GM23338 (cell line): ENCODE measurements around the gene ABCC5. TPM values are rescaled to one million over a fixed set of nuclear protein-coding genes. Genes with fewer than 3 reads are reported as not detected.

Experiments
- ATAC-seq: fragments of 200-7000 bp; cut with Tn5 transposase; 3 replicates; pipeline ENCODE4 v1.9.1; 2020
- DNase-seq: peaks from one replicate; pipeline ENCODE4 v3.0.0-alpha.2; 2015; ENCODE audit warnings: low spot score
- H2AFZ ChIP-seq: fragments of 200-600 bp; sonication (generic); 2 replicates; pipeline ENCODE4 v1.8.0; 2016; ENCODE audit warnings: antibody characterized with exemption, mild to moderate bottlenecking, moderate library complexity
- H3F3A ChIP-seq: fragments of 200-600 bp; sonication (generic); replicated peaks from 2 replicates; pipeline ENCODE4 v1.8.0; 2017; ENCODE audit warnings: antibody characterized with exemption, mixed run types, low read depth
- H3K27ac ChIP-seq: fragments of 200-600 bp; sonication (generic); 2 replicates; pipeline ENCODE4 v1.6.1; 2016; ENCODE audit warnings: low read depth
- H3K27me3 ChIP-seq: fragments of 200-600 bp; sonication (generic); 2 replicates; pipeline ENCODE4 v1.8.0; 2016; ENCODE audit warnings: mild to moderate bottlenecking, mixed run types, moderate library complexity; ENCODE audit not compliant: insufficient read depth
- H3K36me3 ChIP-seq: fragments of 200-600 bp; sonication (generic); 2 replicates; pipeline ENCODE4 v1.8.0; 2016; ENCODE audit warnings: mild to moderate bottlenecking; ENCODE audit not compliant: insufficient read depth
- H3K4me1 ChIP-seq: fragments of 200-600 bp; sonication (generic); 2 replicates; pipeline ENCODE4 v1.8.0; 2016; ENCODE audit warnings: mild to moderate bottlenecking, moderate library complexity; ENCODE audit not compliant: insufficient read depth
- H3K4me2 ChIP-seq: fragments of 200-600 bp; sonication (generic); 2 replicates; pipeline ENCODE4 v1.7.1; 2017; ENCODE audit warnings: mixed run types
- H3K4me3 ChIP-seq: fragments of 200-600 bp; sonication (generic); 2 replicates; pipeline ENCODE4 v1.6.1; 2016; ENCODE audit warnings: mixed run types
- H3K79me2 ChIP-seq: fragments of 200-600 bp; sonication (generic); replicated peaks from 2 replicates; pipeline ENCODE4 v1.8.0; 2017; ENCODE audit warnings: mild to moderate bottlenecking; ENCODE audit not compliant: insufficient read depth
- H3K9me2 ChIP-seq: fragments of 200-600 bp; sonication (generic); 2 replicates; pipeline ENCODE4 v1.8.0; 2017; ENCODE audit not compliant: insufficient read depth
- H4K20me1 ChIP-seq: fragments of 200-600 bp; sonication (generic); replicated peaks from 2 replicates; pipeline ENCODE4 v1.8.0; 2017; ENCODE audit warnings: mild to moderate bottlenecking; ENCODE audit not compliant: insufficient read depth
- H3K27ac Mint-ChIP-seq: 2 replicates; pipeline ENCODE4 v1.8.0; 2020; ENCODE audit warnings: inconsistent platforms, mild to moderate bottlenecking, moderate library complexity, mixed read lengths
- H3K27me3 Mint-ChIP-seq: 3 replicates; pipeline ENCODE4 v1.8.0; 2022; ENCODE audit warnings: low read depth, mild to moderate bottlenecking, moderate library complexity, mixed read lengths, inconsistent platforms; ENCODE audit not compliant: insufficient read depth, poor library complexity
- H3K36me3 Mint-ChIP-seq: 3 replicates; pipeline ENCODE4 v1.8.0; 2021; ENCODE audit warnings: low read depth, mild to moderate bottlenecking, inconsistent platforms, moderate library complexity, mixed read lengths
- H3K4me1 Mint-ChIP-seq: 3 replicates; pipeline ENCODE4 v1.8.0; 2020; ENCODE audit warnings: mild to moderate bottlenecking, inconsistent platforms, mixed read lengths
- H3K4me3 Mint-ChIP-seq: 3 replicates; pipeline ENCODE4 v1.8.0; 2021; ENCODE audit warnings: moderate library complexity, mild to moderate bottlenecking, inconsistent platforms, mixed read lengths
- H3K9me3 Mint-ChIP-seq: 3 replicates; pipeline ENCODE4 v1.8.0; 2020; ENCODE audit warnings: moderate library complexity, mild to moderate bottlenecking, inconsistent platforms, mixed read lengths
- CREB1 ChIP-seq: fragments of 250-450 bp; sonication (Bioruptor Pico); IDR thresholded peaks from 2 replicates; pipeline ENCODE4 v1.5.0; 2020; ENCODE audit warnings: low read depth, mild to moderate bottlenecking, moderate library complexity
- EZH2 ChIP-seq: fragments of 200-600 bp; sonication (generic); IDR thresholded peaks from one replicate; pipeline ENCODE4 v1.8.0; 2017; ENCODE audit warnings: antibody characterized with exemption, mild to moderate bottlenecking, low read depth; ENCODE audit not compliant: unreplicated experiment
- EZH2phosphoT487 ChIP-seq: fragments of 200-600 bp; sonication (generic); IDR thresholded peaks from one replicate; pipeline ENCODE4 v1.8.1; 2018; ENCODE audit warnings: antibody characterized with exemption; ENCODE audit not compliant: unreplicated experiment
- JUNB ChIP-seq: IDR thresholded peaks from one replicate; pipeline ENCODE4 v1.6.1; 2016; ENCODE audit warnings: antibody characterized with exemption; ENCODE audit not compliant: unreplicated experiment
- NANOG ChIP-seq: IDR thresholded peaks from 2 replicates; pipeline ENCODE4 v1.6.1; 2016; ENCODE audit warnings: antibody characterized with exemption, borderline replicate concordance
- POLR2AphosphoS5 ChIP-seq: IDR thresholded peaks from 2 replicates; pipeline ENCODE4 v1.6.1; 2016; ENCODE audit warnings: antibody characterized with exemption, low read depth
- ZNF114 ChIP-seq: fragments of 250-450 bp; sonication (Bioruptor Pico); IDR thresholded peaks from 2 replicates; pipeline ENCODE4 v1.5.0; 2020; ENCODE audit warnings: mild to moderate bottlenecking, moderate library complexity
- ZNF331 ChIP-seq: fragments of 250-450 bp; sonication (Bioruptor Pico); IDR thresholded peaks from 2 replicates; pipeline ENCODE4 v1.5.0; 2020; ENCODE audit warnings: low read depth, mild to moderate bottlenecking, moderate library complexity
- polyA plus RNA-seq: library from polyadenylated mRNA; unstranded; fragments of >200 nt; fragmentation: Nextera tagmentation; extraction: Ambion mirVana; gene quantifications from 2 replicates; pipeline ENCODE4 v1.2.1, GENCODE V29; 2016
- total RNA-seq: library from RNA; depleted of rRNA; stranded (reverse); fragments of >200 nt; shearing (Covaris generic); gene quantifications from 2 replicates; pipeline ENCODE4 v1.2.3, GENCODE V29; 2014
- TF ChIP-seq, protein P1 (sequence below), 2 experiments: fragments of 200-600 bp in 1 of 2; sonication (generic) in 1 of 2; conservative IDR thresholded peaks; 2 replicates each; pipeline versions ENCODE4 v1.5.1 to v1.6.1; 2016 to 2017; ENCODE audit warnings: antibody characterized with exemption in 2 of 2, low read depth in 2 of 2, mild to moderate bottlenecking in 2 of 2, moderate library complexity in 1 of 2
- TF ChIP-seq, protein P2 (sequence below): IDR thresholded peaks from one replicate; pipeline ENCODE4 v1.6.1; 2018; ENCODE audit warnings: antibody characterized with exemption; ENCODE audit not compliant: unreplicated experiment
- TF ChIP-seq, protein P3 (sequence below): IDR thresholded peaks from 2 replicates; pipeline ENCODE4 v1.6.1; 2016; ENCODE audit warnings: antibody characterized with exemption
- TF ChIP-seq, protein P4 (sequence below): fragments of 250-450 bp; sonication (Bioruptor Pico); IDR thresholded peaks from 2 replicates; pipeline ENCODE4 v1.5.0; 2020; ENCODE audit warnings: mild to moderate bottlenecking, moderate library complexity

The ABCC5 gene
- total and polyA plus RNA-seq, 2 experiments from 2014 or later = 14.0 to 39.9 TPM

DNA sequence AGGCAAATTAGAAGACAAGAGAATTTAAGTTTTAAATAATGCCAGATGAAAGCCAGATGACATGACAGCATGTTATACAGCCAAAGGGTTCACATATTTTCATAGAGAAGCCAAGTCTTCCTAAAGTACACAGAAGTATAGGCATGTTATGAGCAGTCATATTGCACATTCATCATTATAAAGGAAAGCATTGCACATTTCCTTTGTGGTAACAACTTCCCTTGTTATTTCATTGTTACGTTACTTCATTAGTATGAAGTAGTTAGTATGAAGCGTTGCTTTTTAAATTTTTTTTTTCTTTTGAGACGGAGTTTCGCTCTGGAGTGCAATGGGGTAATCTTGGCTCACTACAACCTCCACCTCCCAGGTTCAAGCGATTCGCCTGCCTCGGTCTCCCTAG is 4.6 kb upstream of the ABCC5 start (continued):
- TF ChIP-seq, protein P1, sequence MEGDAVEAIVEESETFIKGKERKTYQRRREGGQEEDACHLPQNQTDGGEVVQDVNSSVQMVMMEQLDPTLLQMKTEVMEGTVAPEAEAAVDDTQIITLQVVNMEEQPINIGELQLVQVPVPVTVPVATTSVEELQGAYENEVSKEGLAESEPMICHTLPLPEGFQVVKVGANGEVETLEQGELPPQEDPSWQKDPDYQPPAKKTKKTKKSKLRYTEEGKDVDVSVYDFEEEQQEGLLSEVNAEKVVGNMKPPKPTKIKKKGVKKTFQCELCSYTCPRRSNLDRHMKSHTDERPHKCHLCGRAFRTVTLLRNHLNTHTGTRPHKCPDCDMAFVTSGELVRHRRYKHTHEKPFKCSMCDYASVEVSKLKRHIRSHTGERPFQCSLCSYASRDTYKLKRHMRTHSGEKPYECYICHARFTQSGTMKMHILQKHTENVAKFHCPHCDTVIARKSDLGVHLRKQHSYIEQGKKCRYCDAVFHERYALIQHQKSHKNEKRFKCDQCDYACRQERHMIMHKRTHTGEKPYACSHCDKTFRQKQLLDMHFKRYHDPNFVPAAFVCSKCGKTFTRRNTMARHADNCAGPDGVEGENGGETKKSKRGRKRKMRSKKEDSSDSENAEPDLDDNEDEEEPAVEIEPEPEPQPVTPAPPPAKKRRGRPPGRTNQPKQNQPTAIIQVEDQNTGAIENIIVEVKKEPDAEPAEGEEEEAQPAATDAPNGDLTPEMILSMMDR (conservative IDR thresholded peaks at IDR 0.05; ENCODE audit: low read depth in 2 of 2) = no peak
- no peak for TF ChIP-seq CREB1 (CRISPR knock-in tag)
- no peak for TF ChIP-seq EZH2phosphoT487
- no peak for TF ChIP-seq NANOG
- no peak for TF ChIP-seq ZNF331 (CRISPR knock-in tag)
- no peak for TF ChIP-seq JUNB
- TF ChIP-seq POLR2AphosphoS5 = no peak

DNA sequence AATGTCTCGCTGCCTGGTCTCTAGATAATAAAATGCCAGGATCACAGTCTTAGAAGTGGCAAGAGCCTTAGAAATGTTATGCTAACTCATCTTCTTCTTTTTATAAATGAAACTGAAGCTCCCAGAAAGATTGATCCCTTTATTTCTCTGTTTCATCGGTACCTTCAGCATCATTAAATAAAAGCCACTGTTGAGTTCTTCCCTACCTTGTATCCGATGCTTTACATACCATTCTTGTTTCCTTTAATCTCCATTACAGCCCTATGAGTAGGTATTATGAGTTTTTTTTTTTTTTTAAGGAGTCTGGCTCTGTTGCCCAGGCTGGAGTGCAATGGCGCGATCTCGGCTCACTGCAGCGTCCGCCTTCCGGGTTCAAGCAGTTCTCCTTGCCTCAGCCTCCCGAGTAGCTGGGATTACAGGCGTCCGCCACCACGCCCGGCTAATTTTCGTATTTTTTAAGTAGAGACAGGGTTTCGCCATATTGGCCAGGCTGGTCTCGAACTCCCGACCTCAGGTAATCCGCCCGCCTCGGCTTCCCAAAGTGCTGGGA is 815 bp upstream of the ABCC5 start:
- peaks cover 29% of the 10 kb centered on the region for H3K79me2 ChIP-seq
- H3K4me3 ChIP-seq = peak overlapping the region; percentile 98
- Mint-ChIP-seq H3K4me1 (peaks cover 18% of the 10 kb centered on the region), H3K4me3 (peak overlapping the region; percentile 99), H3K36me3 (peaks cover 7% of the 10 kb centered on the region), H3K27me3 (peaks cover 6% of the 10 kb centered on the region), H3K27ac (peak overlapping the region; percentile 98), H3K9me3 (no peaks in the 10 kb centered on the region)
- H3F3A ChIP-seq = no peaks in the 10 kb centered on the region
- H3K4me2 ChIP-seq = peak overlapping the region; percentile 84
- H3K27me3 ChIP-seq = no peaks in the 10 kb centered on the region
- peaks cover 11% of the 10 kb centered on the region for H3K4me1 ChIP-seq
- peak overlapping the region; percentile 64; the same call in 1 of the 2 replicates for H3K27ac ChIP-seq
- DNase-seq (no peak), ATAC-seq (no peak)
- peak overlapping the region; percentile 96 for H2AFZ ChIP-seq
- H3K36me3 ChIP-seq = no peaks in the 10 kb centered on the region
- H3K9me2 ChIP-seq = no peaks in the 10 kb centered on the region
- H4K20me1 ChIP-seq = peaks cover 9% of the 10 kb centered on the region; the same call in 1 of the 2 replicates
- TF ChIP-seq, protein P2, sequence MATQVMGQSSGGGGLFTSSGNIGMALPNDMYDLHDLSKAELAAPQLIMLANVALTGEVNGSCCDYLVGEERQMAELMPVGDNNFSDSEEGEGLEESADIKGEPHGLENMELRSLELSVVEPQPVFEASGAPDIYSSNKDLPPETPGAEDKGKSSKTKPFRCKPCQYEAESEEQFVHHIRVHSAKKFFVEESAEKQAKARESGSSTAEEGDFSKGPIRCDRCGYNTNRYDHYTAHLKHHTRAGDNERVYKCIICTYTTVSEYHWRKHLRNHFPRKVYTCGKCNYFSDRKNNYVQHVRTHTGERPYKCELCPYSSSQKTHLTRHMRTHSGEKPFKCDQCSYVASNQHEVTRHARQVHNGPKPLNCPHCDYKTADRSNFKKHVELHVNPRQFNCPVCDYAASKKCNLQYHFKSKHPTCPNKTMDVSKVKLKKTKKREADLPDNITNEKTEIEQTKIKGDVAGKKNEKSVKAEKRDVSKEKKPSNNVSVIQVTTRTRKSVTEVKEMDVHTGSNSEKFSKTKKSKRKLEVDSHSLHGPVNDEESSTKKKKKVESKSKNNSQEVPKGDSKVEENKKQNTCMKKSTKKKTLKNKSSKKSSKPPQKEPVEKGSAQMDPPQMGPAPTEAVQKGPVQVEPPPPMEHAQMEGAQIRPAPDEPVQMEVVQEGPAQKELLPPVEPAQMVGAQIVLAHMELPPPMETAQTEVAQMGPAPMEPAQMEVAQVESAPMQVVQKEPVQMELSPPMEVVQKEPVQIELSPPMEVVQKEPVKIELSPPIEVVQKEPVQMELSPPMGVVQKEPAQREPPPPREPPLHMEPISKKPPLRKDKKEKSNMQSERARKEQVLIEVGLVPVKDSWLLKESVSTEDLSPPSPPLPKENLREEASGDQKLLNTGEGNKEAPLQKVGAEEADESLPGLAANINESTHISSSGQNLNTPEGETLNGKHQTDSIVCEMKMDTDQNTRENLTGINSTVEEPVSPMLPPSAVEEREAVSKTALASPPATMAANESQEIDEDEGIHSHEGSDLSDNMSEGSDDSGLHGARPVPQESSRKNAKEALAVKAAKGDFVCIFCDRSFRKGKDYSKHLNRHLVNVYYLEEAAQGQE = no peak
- TF ChIP-seq ZNF114 = no peak
- TF ChIP-seq, protein P3, sequence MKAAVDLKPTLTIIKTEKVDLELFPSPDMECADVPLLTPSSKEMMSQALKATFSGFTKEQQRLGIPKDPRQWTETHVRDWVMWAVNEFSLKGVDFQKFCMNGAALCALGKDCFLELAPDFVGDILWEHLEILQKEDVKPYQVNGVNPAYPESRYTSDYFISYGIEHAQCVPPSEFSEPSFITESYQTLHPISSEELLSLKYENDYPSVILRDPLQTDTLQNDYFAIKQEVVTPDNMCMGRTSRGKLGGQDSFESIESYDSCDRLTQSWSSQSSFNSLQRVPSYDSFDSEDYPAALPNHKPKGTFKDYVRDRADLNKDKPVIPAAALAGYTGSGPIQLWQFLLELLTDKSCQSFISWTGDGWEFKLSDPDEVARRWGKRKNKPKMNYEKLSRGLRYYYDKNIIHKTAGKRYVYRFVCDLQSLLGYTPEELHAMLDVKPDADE = no peak
- TF ChIP-seq JUNB = no peak
- no peak for TF ChIP-seq EZH2phosphoT487
- TF ChIP-seq CREB1 (CRISPR knock-in tag) = no peak
- no peak for TF ChIP-seq ZNF331 (CRISPR knock-in tag)
- TF ChIP-seq, protein P4, sequence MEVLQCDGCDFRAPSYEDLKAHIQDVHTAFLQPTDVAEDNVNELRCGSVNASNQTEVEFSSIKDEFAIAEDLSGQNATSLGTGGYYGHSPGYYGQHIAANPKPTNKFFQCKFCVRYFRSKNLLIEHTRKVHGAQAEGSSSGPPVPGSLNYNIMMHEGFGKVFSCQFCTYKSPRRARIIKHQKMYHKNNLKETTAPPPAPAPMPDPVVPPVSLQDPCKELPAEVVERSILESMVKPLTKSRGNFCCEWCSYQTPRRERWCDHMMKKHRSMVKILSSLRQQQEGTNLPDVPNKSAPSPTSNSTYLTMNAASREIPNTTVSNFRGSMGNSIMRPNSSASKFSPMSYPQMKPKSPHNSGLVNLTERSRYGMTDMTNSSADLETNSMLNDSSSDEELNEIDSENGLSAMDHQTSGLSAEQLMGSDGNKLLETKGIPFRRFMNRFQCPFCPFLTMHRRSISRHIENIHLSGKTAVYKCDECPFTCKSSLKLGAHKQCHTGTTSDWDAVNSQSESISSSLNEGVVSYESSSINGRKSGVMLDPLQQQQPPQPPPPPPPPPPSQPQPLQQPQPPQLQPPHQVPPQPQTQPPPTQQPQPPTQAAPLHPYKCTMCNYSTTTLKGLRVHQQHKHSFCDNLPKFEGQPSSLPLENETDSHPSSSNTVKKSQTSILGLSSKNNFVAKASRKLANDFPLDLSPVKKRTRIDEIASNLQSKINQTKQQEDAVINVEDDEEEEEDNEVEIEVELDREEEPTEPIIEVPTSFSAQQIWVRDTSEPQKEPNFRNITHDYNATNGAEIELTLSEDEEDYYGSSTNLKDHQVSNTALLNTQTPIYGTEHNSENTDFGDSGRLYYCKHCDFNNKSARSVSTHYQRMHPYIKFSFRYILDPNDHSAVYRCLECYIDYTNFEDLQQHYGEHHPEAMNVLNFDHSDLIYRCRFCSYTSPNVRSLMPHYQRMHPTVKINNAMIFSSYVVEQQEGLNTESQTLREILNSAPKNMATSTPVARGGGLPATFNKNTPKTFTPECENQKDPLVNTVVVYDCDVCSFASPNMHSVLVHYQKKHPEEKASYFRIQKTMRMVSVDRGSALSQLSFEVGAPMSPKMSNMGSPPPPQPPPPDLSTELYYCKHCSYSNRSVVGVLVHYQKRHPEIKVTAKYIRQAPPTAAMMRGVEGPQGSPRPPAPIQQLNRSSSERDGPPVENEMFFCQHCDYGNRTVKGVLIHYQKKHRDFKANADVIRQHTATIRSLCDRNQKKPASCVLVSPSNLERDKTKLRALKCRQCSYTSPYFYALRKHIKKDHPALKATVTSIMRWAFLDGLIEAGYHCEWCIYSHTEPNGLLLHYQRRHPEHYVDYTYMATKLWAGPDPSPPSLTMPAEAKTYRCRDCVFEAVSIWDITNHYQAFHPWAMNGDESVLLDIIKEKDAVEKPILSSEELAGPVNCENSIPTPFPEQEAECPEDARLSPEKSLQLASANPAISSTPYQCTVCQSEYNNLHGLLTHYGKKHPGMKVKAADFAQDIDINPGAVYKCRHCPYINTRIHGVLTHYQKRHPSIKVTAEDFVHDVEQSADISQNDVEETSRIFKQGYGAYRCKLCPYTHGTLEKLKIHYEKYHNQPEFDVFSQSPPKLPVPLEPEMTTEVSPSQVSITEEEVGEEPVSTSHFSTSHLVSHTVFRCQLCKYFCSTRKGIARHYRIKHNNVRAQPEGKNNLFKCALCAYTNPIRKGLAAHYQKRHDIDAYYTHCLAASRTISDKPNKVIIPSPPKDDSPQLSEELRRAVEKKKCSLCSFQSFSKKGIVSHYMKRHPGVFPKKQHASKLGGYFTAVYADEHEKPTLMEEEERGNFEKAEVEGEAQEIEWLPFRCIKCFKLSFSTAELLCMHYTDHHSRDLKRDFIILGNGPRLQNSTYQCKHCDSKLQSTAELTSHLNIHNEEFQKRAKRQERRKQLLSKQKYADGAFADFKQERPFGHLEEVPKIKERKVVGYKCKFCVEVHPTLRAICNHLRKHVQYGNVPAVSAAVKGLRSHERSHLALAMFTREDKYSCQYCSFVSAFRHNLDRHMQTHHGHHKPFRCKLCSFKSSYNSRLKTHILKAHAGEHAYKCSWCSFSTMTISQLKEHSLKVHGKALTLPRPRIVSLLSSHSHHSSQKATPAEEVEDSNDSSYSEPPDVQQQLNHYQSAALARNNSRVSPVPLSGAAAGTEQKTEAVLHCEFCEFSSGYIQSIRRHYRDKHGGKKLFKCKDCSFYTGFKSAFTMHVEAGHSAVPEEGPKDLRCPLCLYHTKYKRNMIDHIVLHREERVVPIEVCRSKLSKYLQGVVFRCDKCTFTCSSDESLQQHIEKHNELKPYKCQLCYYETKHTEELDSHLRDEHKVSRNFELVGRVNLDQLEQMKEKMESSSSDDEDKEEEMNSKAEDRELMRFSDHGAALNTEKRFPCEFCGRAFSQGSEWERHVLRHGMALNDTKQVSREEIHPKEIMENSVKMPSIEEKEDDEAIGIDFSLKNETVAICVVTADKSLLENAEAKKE = no peak
- TF ChIP-seq POLR2AphosphoS5 = no peak
- no peak for TF ChIP-seq NANOG
- TF ChIP-seq EZH2 = no peak
